Measurements from ENCODE around the gene GAB4.
"Not testable (repeated sequence)": the region's sequence is repeated elsewhere in the genome, so short reads cannot be mapped to it uniquely, and the experiment has no call there.

GAB4 gene

GRCh38 chr22:16957781-16958180, 50.2 kb downstream of the GAB4 start:
- no peak for DNase-seq

- DNase-seq: no peak
Measured at GRCh38 chr22:16956290-16956689, 51.7 kb downstream of the GAB4 start.

GRCh38 chr22:16955678-16956210, 52.3 kb downstream of the GAB4 start:
- DNase-seq: peak; percentile 11

GRCh38 chr22:16955081-16955480, 52.9 kb downstream of the GAB4 start:
- DNase-seq: no peak

GRCh38 chr22:16954060-16954403, 54.0 kb downstream of the GAB4 start:
- DNase-seq: no peak

GRCh38 chr22:16953206-16954059, 54.6 kb downstream of the GAB4 start:
- no peak for DNase-seq

GRCh38 chr22:16949561-16949960, 58.5 kb downstream of the GAB4 start:
- DNase-seq: peak; percentile 42

- DNase-seq: no peak
Measured at GRCh38 chr22:16937811-16938210, 70.2 kb downstream of the GAB4 start.

- DNase-seq: not testable (repeated sequence)
Measured at GRCh38 chr22:16937209-16937608, 70.8 kb downstream of the GAB4 start.

GRCh38 chr22:16936625-16937024, 71.4 kb downstream of the GAB4 start:
- DNase-seq: no peak

GRCh38 chr22:16935209-16935608, 72.8 kb downstream of the GAB4 start:
- DNase-seq: no peak

- DNase-seq: no peak
Measured at GRCh38 chr22:16933291-16934282, 74.4 kb downstream of the GAB4 start.

GRCh38 chr22:16932577-16932976, 75.4 kb downstream of the GAB4 start:
- no peak for DNase-seq

GRCh38 chr22:16925407-16925966, 82.5 kb downstream of the GAB4 start:
- DNase-seq: no peak

GRCh38 chr22:16922706-16923105, 85.3 kb downstream of the GAB4 start:
- DNase-seq: no peak

GRCh38 chr22:16922076-16922475, 85.9 kb downstream of the GAB4 start:
- DNase-seq: no peak

GRCh38 chr22:16917144-16918003, 90.6 kb downstream of the GAB4 start:
- peak; percentile 80 for DNase-seq

GRCh38 chr22:16915701-16916100, 92.3 kb downstream of the GAB4 start:
- peak; percentile 36 for DNase-seq

- not testable (repeated sequence) for DNase-seq
Measured at GRCh38 chr22:16914911-16915310, 93.1 kb downstream of the GAB4 start.

GRCh38 chr22:16914006-16914405, 94.0 kb downstream of the GAB4 start:
- no peak for DNase-seq

- DNase-seq: no peak
Measured at GRCh38 chr22:16912281-16912680, 95.7 kb downstream of the GAB4 start.
